H9 (cell line): ENCODE measurements around the gene TRRAP. TPM values are rescaled to one million over a fixed set of nuclear protein-coding genes. Genes with fewer than 3 reads are reported as not detected.

Experiments used
- DNase-seq: peaks from one replicate; pipeline ENCODE4 v3.0.0-alpha.2; 2017
- H2AFZ ChIP-seq: one replicate; pipeline ENCODE4 v1.6.1; 2013; ENCODE audit warnings: mild to moderate bottlenecking, low read length, control low read depth, moderate library complexity
- H2AK5ac ChIP-seq: 2 replicates; pipeline ENCODE4 v1.6.1; 2013; ENCODE audit warnings: low read length, control low read depth, mixed read lengths; ENCODE audit not compliant: insufficient read length
- H2BK120ac ChIP-seq: one replicate; pipeline ENCODE4 v1.6.1; 2013; ENCODE audit warnings: low read depth, mild to moderate bottlenecking, low read length, control low read depth, inconsistent platforms; ENCODE audit not compliant: poor library complexity, severe bottlenecking
- H2BK12ac ChIP-seq: 2 replicates; pipeline ENCODE4 v1.6.1; 2013; ENCODE audit warnings: low read length, control low read depth, mixed read lengths, low read depth; ENCODE audit not compliant: insufficient read length
- H2BK15ac ChIP-seq: 2 replicates; pipeline ENCODE4 v1.6.1; 2013; ENCODE audit warnings: low read depth, low read length, control low read depth
- H2BK20ac ChIP-seq: one replicate; pipeline ENCODE4 v1.6.1; 2013; ENCODE audit warnings: low read depth, mild to moderate bottlenecking, low read length, control low read depth, inconsistent platforms; ENCODE audit not compliant: poor library complexity, severe bottlenecking
- H2BK5ac ChIP-seq: 2 replicates; pipeline ENCODE4 v1.6.1; 2013; ENCODE audit warnings: low read length, control low read depth, mixed read lengths; ENCODE audit not compliant: insufficient read length
- H3K14ac ChIP-seq: 2 replicates; pipeline ENCODE4 v1.6.1; 2013; ENCODE audit warnings: low read length, control low read depth; ENCODE audit not compliant: insufficient read depth
- H3K18ac ChIP-seq: 2 replicates; pipeline ENCODE4 v1.6.1; 2013; ENCODE audit warnings: low read depth, mild to moderate bottlenecking, mixed read lengths, low read length, control low read depth; ENCODE audit not compliant: insufficient read length
- H3K23ac ChIP-seq: 2 replicates; pipeline ENCODE4 v1.6.1; 2013; ENCODE audit warnings: low read length, control low read depth, mixed read lengths, low read depth; ENCODE audit not compliant: insufficient read length
- H3K23me2 ChIP-seq: 2 replicates; pipeline ENCODE4 v1.6.1; 2013; ENCODE audit warnings: low read depth, mild to moderate bottlenecking, mixed read lengths, low read length, control low read depth; ENCODE audit not compliant: insufficient read length, poor library complexity, severe bottlenecking
- H3K27ac ChIP-seq: 2 replicates; pipeline ENCODE4 v1.5.1; 2013; ENCODE audit warnings: low read length, control low read depth, mixed read lengths, low read depth; ENCODE audit not compliant: insufficient read length
- H3K27me3 ChIP-seq: 2 replicates; pipeline ENCODE4 v1.6.1; 2013; ENCODE audit warnings: low read length, control low read depth, inconsistent platforms; ENCODE audit not compliant: insufficient read depth
- H3K4ac ChIP-seq: 2 replicates; pipeline ENCODE4 v1.6.1; 2013; ENCODE audit warnings: low read depth, mild to moderate bottlenecking, control low read depth, inconsistent platforms, low read length, moderate library complexity
- H3K4me1 ChIP-seq: 2 replicates; pipeline ENCODE4 v1.6.1; 2013; ENCODE audit warnings: low read length, control low read depth, inconsistent platforms; ENCODE audit not compliant: insufficient read depth
- H3K4me2 ChIP-seq: 2 replicates; pipeline ENCODE4 v1.6.1; 2013; ENCODE audit warnings: low read length, control low read depth, mixed read lengths; ENCODE audit not compliant: insufficient read length, insufficient read depth
- H3K56ac ChIP-seq: 2 replicates; pipeline ENCODE4 v1.6.1; 2013; ENCODE audit warnings: low read depth, mild to moderate bottlenecking, mixed read lengths, low read length, control low read depth; ENCODE audit not compliant: insufficient read length
- H3K79me1 ChIP-seq: 2 replicates; pipeline ENCODE4 v1.6.1; 2013; ENCODE audit warnings: low read depth, mild to moderate bottlenecking, moderate library complexity, low read length, control low read depth, inconsistent platforms; ENCODE audit not compliant: insufficient read depth, poor library complexity, severe bottlenecking
- H3K79me2 ChIP-seq: 2 replicates; pipeline ENCODE4 v1.6.1; 2013; ENCODE audit warnings: low read length, control low read depth, inconsistent platforms; ENCODE audit not compliant: insufficient read depth
- H3K9ac ChIP-seq: 2 replicates; pipeline ENCODE4 v1.6.1; 2013; ENCODE audit warnings: low read length, control low read depth, mixed read lengths; ENCODE audit not compliant: insufficient read length; ENCODE audit errors: extremely low read depth
- H3K9me3 ChIP-seq: one replicate; pipeline ENCODE4 v1.6.1; 2013; ENCODE audit warnings: low read depth, low read length, inconsistent platforms; ENCODE audit not compliant: control insufficient read depth
- H3T11ph ChIP-seq: one replicate; pipeline ENCODE4 v1.6.1; 2013; ENCODE audit warnings: mild to moderate bottlenecking, low read length, control low read depth, inconsistent platforms
- H4K20me1 ChIP-seq: one replicate; pipeline ENCODE4 v1.6.1; 2013; ENCODE audit not compliant: control insufficient read depth, insufficient read length, insufficient read depth
- H4K5ac ChIP-seq: 2 replicates; pipeline ENCODE4 v1.6.1; 2013; ENCODE audit warnings: low read depth, mild to moderate bottlenecking, mixed read lengths, low read length, control low read depth; ENCODE audit not compliant: insufficient read length
- H4K8ac ChIP-seq: replicated peaks from 2 replicates; pipeline ENCODE4 v1.6.1; 2013; ENCODE audit warnings: low read length, control low read depth, mixed read lengths, low read depth; ENCODE audit not compliant: insufficient read length
- H4K91ac ChIP-seq: 2 replicates; pipeline ENCODE4 v1.6.1; 2013; ENCODE audit warnings: low read depth, mild to moderate bottlenecking, moderate library complexity, mixed read lengths, low read length, control low read depth; ENCODE audit not compliant: insufficient read length
- H3K27ac Mint-ChIP-seq, 3 experiments: 2 replicates in 2 of 3; 3 replicates in 1 of 3; pipeline ENCODE4 v1.8.0; 2020 to 2021; ENCODE audit warnings: mixed read lengths in 3 of 3, mild to moderate bottlenecking in 1 of 3, moderate library complexity in 1 of 3
- H3K27me3 Mint-ChIP-seq: 2 replicates; pipeline ENCODE4 v1.8.0; 2021; ENCODE audit warnings: low read depth, mild to moderate bottlenecking, moderate library complexity, mixed read lengths
- H3K36me3 Mint-ChIP-seq, 3 experiments: 2 replicates in 2 of 3; 3 replicates in 1 of 3; pipeline ENCODE4 v1.8.0; 2020 to 2021; ENCODE audit warnings: low read depth in 3 of 3, mixed read lengths in 3 of 3; ENCODE audit not compliant: insufficient read depth in 1 of 3
- H3K4me1 Mint-ChIP-seq, 2 experiments: 2 replicates each; pipeline ENCODE4 v1.8.0; 2020; ENCODE audit warnings: mixed read lengths in 2 of 2
- H3K4me3 Mint-ChIP-seq, 2 experiments: 2 replicates in 1 of 2; 3 replicates in 1 of 2; pipeline ENCODE4 v1.8.0; 2020 to 2021; ENCODE audit warnings: mild to moderate bottlenecking in 2 of 2, mixed read lengths in 2 of 2, moderate library complexity in 1 of 2
- H3K9me3 Mint-ChIP-seq, 2 experiments: 2 replicates in 1 of 2; 3 replicates in 1 of 2; pipeline ENCODE4 v1.8.0; 2020; ENCODE audit warnings: mild to moderate bottlenecking in 2 of 2, mixed read lengths in 2 of 2, moderate library complexity in 1 of 2
- WGBS: extraction: QIAGEN DNeasy Blood & Tissue Kit; methylation state at CpG from one replicate; pipeline ENCODE4 v1.1.7; 2013; ENCODE audit warnings: missing lambda C conversion rate, low lambda C conversion rate, mixed read lengths; ENCODE audit not compliant: insufficient read length; ENCODE audit errors: extremely low coverage; 5-methylcytosine and 5-hydroxymethylcytosine counted together
- total RNA-seq: library from RNA; stranded (reverse); gene quantifications from 2 replicates; pipeline ENCODE4 v1.2.1, GENCODE V29; 2021
- TF ChIP-seq, protein P1 (sequence below): fragments of 200-600 bp; sonication (generic); conservative IDR thresholded peaks from 3 replicates; pipeline ENCODE4 v1.8.0; 2021; ENCODE audit warnings: antibody characterized with exemption, mild to moderate bottlenecking

TRRAP gene
- total RNA-seq, 1 experiment from 2014 or later, result 58.6 TPM

DNA sequence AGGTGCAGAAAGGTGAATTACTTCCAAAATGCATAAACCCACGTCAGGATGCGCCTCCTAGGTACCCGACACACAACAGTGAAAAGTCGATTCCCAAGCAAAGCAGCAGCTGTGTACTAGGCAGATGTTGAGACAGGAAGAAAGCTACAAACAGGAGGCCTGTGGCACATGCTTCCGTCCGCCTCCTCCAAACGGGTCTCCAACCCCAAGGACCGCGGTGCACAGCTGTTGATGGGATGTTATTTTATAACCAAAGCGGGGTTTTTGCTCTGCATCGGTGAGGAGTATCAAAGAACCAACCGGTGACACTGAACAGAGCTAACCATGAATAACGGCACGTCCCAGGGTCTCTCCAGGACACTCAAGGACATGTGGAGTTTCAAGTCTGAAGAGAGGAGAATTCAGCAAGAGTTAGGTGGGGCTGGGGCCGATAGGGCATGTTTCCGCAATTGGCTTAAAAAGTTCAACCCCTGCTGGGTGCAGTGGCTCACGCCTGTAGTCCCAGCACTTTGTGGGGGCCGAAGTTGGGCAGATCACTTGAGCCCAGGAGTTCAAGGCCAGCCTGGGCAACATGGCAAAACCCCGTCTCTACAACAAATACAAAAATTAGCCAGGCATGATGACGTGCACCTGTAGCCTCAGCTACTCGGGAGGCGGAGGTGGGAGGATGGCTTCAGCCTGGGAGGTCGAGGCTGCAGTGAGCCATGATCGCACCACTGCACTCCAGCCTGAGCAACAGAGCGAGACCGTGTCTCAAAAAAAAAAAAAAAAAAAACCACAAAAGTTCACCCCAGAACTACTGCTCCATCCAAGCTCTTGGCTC, 157.6 kb downstream of the TRRAP start:
- Histone ChIP-seq H3K23ac (no peak overlapping the region), H3K27ac (no peak overlapping the region), H3K9ac (no peak overlapping the region), H3K18ac (no peak overlapping the region), H2BK120ac (no peak overlapping the region), H3K4ac (no peak overlapping the region), H2BK15ac (no peak overlapping the region), H4K5ac (no peak overlapping the region), H3K79me2 (no peaks in the 10 kb centered on the region), H3K56ac (no peak overlapping the region), H3K9me3 (no peaks in the 10 kb centered on the region), H2BK5ac (no peak overlapping the region), H3K14ac (no peak overlapping the region), H2AFZ (no peak overlapping the region), H4K8ac (no peak overlapping the region), H3K4me2 (no peak overlapping the region), H3K23me2 (no peaks in the 10 kb centered on the region), H2BK20ac (no peak overlapping the region), H3K79me1 (no peaks in the 10 kb centered on the region), H3K27me3 (no peaks in the 10 kb centered on the region), H4K91ac (no peak overlapping the region), H3K4me1 (no peaks in the 10 kb centered on the region), H3T11ph (no peak overlapping the region), H2BK12ac (no peak overlapping the region), H4K20me1 (no peaks in the 10 kb centered on the region), H2AK5ac (no peak overlapping the region)
- Mint-ChIP-seq H3K27me3 (no peaks in the 10 kb centered on the region; the same call in 1 of the 2 replicates), H3K4me3 (no peak overlapping the region), H3K36me3 (peaks cover 56 to 93% (median 79%) of the 10 kb centered on the region in 3 experiments), H3K4me1 (peaks cover 2 to 4% of the 10 kb centered on the region in 2 experiments; a peak in 1 of 4 replicates), H3K27ac (peak overlapping the region in 1 of 3 experiments; percentile 57; a peak in 2 of 7 replicates), H3K9me3 (no peaks in the 10 kb centered on the region)
- TF ChIP-seq, protein P1, sequence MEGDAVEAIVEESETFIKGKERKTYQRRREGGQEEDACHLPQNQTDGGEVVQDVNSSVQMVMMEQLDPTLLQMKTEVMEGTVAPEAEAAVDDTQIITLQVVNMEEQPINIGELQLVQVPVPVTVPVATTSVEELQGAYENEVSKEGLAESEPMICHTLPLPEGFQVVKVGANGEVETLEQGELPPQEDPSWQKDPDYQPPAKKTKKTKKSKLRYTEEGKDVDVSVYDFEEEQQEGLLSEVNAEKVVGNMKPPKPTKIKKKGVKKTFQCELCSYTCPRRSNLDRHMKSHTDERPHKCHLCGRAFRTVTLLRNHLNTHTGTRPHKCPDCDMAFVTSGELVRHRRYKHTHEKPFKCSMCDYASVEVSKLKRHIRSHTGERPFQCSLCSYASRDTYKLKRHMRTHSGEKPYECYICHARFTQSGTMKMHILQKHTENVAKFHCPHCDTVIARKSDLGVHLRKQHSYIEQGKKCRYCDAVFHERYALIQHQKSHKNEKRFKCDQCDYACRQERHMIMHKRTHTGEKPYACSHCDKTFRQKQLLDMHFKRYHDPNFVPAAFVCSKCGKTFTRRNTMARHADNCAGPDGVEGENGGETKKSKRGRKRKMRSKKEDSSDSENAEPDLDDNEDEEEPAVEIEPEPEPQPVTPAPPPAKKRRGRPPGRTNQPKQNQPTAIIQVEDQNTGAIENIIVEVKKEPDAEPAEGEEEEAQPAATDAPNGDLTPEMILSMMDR, result no peak
- no CpG with 5 or more reads among the region's 26 CpGs for WGBS
- DNase-seq, result no peak
